T-cell (primary cell): ENCODE results near the gene CNGB1. TPM values are rescaled to one million over a fixed set of nuclear protein-coding genes. Genes with fewer than 3 reads are reported as not detected.

Experiments
- ATAC-seq, 4 experiments: fragments of 200-7000 bp in 3 of 4; fragments of 150-1000 bp in 1 of 4; cut with Tn5 transposase; replicated peaks in 1 of 4; 1 replicate in 3 of 4; 2 replicates in 1 of 4; pipeline ENCODE4 v1.10.0; 2021; ENCODE audit warnings: moderate library complexity in 3 of 4, mild to moderate bottlenecking in 2 of 4, moderate number of reproducible peaks in 1 of 4
- CTCF ChIA-PET, 2 donors: fragments of 300-600 bp; sonication (Branson Sonifier 250); formaldehyde crosslinking; loops; one replicate each; lab custom pipeline; 2022; ENCODE audit warnings: antibody characterized with exemption in 2 of 2; lab: Charles Lee
- POLR2A ChIA-PET, 2 donors: fragments of 300-600 bp; sonication (Branson Sonifier 250); formaldehyde crosslinking; loops; one replicate each; lab custom pipeline; 2022; ENCODE audit warnings: antibody characterized with exemption in 2 of 2; lab: Charles Lee
- DNase-seq, 35 experiments: peaks; one replicate each; pipeline versions ENCODE4 v3.0.0 to v3.0.0-alpha.2; 2013 to 2023
- H3K27ac ChIP-seq: one replicate; pipeline ENCODE4 v1.5.1; 2013; ENCODE audit warnings: low read length
- H3K27me3 ChIP-seq, 2 experiments: replicated peaks in 1 of 2; 1 replicate in 1 of 2; 2 replicates in 1 of 2; pipeline versions ENCODE4 v1.6.1 to v1.7.0; 2013; ENCODE audit warnings: low read length in 1 of 2, mixed read lengths in 1 of 2; ENCODE audit not compliant: control insufficient read depth in 2 of 2, insufficient read depth in 2 of 2; ENCODE audit errors: extremely low read depth in 1 of 2
- H3K36me3 ChIP-seq, 2 donors: 1 replicate in 1 of 2; 2 replicates in 1 of 2; pipeline versions ENCODE4 v1.6.1 to v1.7.0; 2013; ENCODE audit warnings: low read length in 1 of 2; ENCODE audit not compliant: control insufficient read depth in 2 of 2, insufficient read depth in 1 of 2; ENCODE audit errors: extremely low read depth in 1 of 2
- H3K4me1 ChIP-seq, 2 experiments: 1 replicate in 1 of 2; 2 replicates in 1 of 2; pipeline versions ENCODE4 v1.6.1 to v1.7.0; 2013; ENCODE audit warnings: low read length in 2 of 2, mixed read lengths in 1 of 2; ENCODE audit not compliant: insufficient read depth in 2 of 2, control insufficient read depth in 1 of 2; ENCODE audit errors: extremely low read depth in 1 of 2
- H3K4me3 ChIP-seq, 2 donors: 1 replicate in 1 of 2; 2 replicates in 1 of 2; pipeline versions ENCODE4 v1.5.1 to v1.7.0; 2013; ENCODE audit warnings: mild to moderate bottlenecking in 2 of 2, low read length in 1 of 2, moderate library complexity in 1 of 2; ENCODE audit not compliant: control insufficient read depth in 1 of 2; ENCODE audit errors: extremely low read depth in 1 of 2
- H3K9me3 ChIP-seq: 2 replicates; pipeline ENCODE4 v1.7.0; 2013
- H3K27ac Mint-ChIP-seq, 2 donors: one replicate each; pipeline ENCODE4 v1.8.0; 2020 to 2021; ENCODE audit warnings: mild to moderate bottlenecking in 2 of 2, mixed read lengths in 2 of 2
- H3K27me3 Mint-ChIP-seq, 2 donors: one replicate each; pipeline ENCODE4 v1.8.0; 2021 to 2022; ENCODE audit warnings: mixed read lengths in 2 of 2
- H3K36me3 Mint-ChIP-seq: one replicate; pipeline ENCODE4 v1.8.0; 2021; ENCODE audit warnings: mixed read lengths
- H3K4me1 Mint-ChIP-seq, 3 donors: one replicate each; pipeline ENCODE4 v1.8.0; 2020 to 2022; ENCODE audit warnings: mixed read lengths in 3 of 3, mild to moderate bottlenecking in 1 of 3
- H3K4me3 Mint-ChIP-seq, 3 donors: one replicate each; pipeline ENCODE4 v1.8.0; 2020 to 2022; ENCODE audit warnings: mild to moderate bottlenecking in 3 of 3, mixed read lengths in 3 of 3, moderate library complexity in 3 of 3
- H3K9me3 Mint-ChIP-seq, 3 donors: one replicate each; pipeline ENCODE4 v1.8.0; 2020 to 2022; ENCODE audit warnings: mixed read lengths in 3 of 3
- WGBS: methylation state at CpG from one replicate; pipeline ENCODE4 v1.1.5; 2013; ENCODE audit warnings: missing lambda C conversion rate; ENCODE audit not compliant: insufficient coverage; 5-methylcytosine and 5-hydroxymethylcytosine counted together
- total RNA-seq, 35 experiments: library from RNA in 6 of 35; stranded (reverse) in 6 of 35; fragments of 120-200 nt in 1 of 35; gene quantifications; one replicate each; pipeline versions ENCODE4 v1.2.1 to v1.2.4 and lab custom pipeline; 2013 to 2026

The CNGB1 gene
- total RNA-seq, 5 donors from 2014 or later (not counting 1 experiment from before 2014, with no cell fraction given): not detected

GRCh38 chr16:57998486-57998885, 27.6 kb upstream of the CNGB1 start:
- ATAC-seq (peak; percentile 2 to 25 (median 16)), DNase-seq (peak in 34 of 35 experiments; percentile 15 to 68 (median 37))
- no peaks in the 10 kb centered on the region for H3K27me3 ChIP-seq
- H3K36me3 ChIP-seq: peaks cover 31 to 46% of the 10 kb centered on the region in 2 donors
- Mint-ChIP-seq H3K27ac (peak overlapping the region; percentile 91 to 92), H3K4me1 (peaks cover 45 to 73% (median 66%) of the 10 kb centered on the region in 3 donors), H3K9me3 (no peaks in the 10 kb centered on the region), H3K27me3 (no peaks in the 10 kb centered on the region), H3K36me3 (peaks cover 20% of the 10 kb centered on the region), H3K4me3 (peak overlapping the region; percentile 76 to 83 (median 79))
- H3K4me1 ChIP-seq: peaks cover 22 to 85% of the 10 kb centered on the region in 2 experiments
- 6% methylated on average over 4 of the region's 8 CpGs for WGBS
- CTCF ChIA-PET: interaction anchor here (0.6 to 2.0 kb wide), 7 partner anchors 26 to 436 kb away, joined by 3 to 6 read pairs (median 4); partner anchors contain the start of gene CFAP20 (in 1 of the 2)
- H3K9me3 ChIP-seq: no peaks in the 10 kb centered on the region
- POLR2A ChIA-PET: no interaction called here
- peak overlapping the region; percentile 59 for H3K27ac ChIP-seq
- H3K4me3 ChIP-seq: peak overlapping the region in 1 of 2 donors; percentile 73

GRCh38 chr16:57997528-57998265, 26.8 kb upstream of the CNGB1 start:
- Mint-ChIP-seq H3K36me3 (peaks cover 20% of the 10 kb centered on the region), H3K4me3 (peak overlapping the region; percentile 76 to 83 (median 79)), H3K27ac (peak overlapping the region; percentile 91 to 92), H3K9me3 (no peaks in the 10 kb centered on the region), H3K27me3 (no peaks in the 10 kb centered on the region), H3K4me1 (peaks cover 48 to 72% (median 65%) of the 10 kb centered on the region in 3 donors)
- Histone ChIP-seq H3K4me3 (peak overlapping the region in 1 of 2 donors; percentile 73), H3K4me1 (peaks cover 22 to 87% of the 10 kb centered on the region in 2 experiments), H3K36me3 (peaks cover 31 to 43% of the 10 kb centered on the region in 2 donors), H3K9me3 (no peaks in the 10 kb centered on the region), H3K27ac (peak overlapping the region; percentile 59), H3K27me3 (no peaks in the 10 kb centered on the region)
- ChIA-PET CTCF (interaction anchor here (0.6 to 2.0 kb wide), 3 partner anchors 27 to 131 kb away, joined by 4 to 6 read pairs (median 4); partner anchors contain the start of gene CFAP20 (in 1 of the 2)), POLR2A (no interaction called here)
- no peak for ATAC-seq
- 95% methylated on average over 36 of the region's 36 CpGs for WGBS
- no peak for DNase-seq

- H3K4me3 Mint-ChIP-seq: peak overlapping the region in 1 of 3 donors; percentile 76
- no peak overlapping the region for H3K27ac ChIP-seq
- H3K36me3 Mint-ChIP-seq: peaks cover 20% of the 10 kb centered on the region
Observed at GRCh38 chr16:57997176-57997527, 26.2 kb upstream of the CNGB1 start.

GRCh38 chr16:57996406-57997175, 25.7 kb upstream of the CNGB1 start:
- no peak for DNase-seq
- H3K36me3 ChIP-seq: peaks cover 31 to 43% of the 10 kb centered on the region in 2 donors
- H3K27me3 ChIP-seq: no peaks in the 10 kb centered on the region
- peaks cover 22 to 77% of the 10 kb centered on the region in 2 experiments for H3K4me1 ChIP-seq
- Mint-ChIP-seq H3K9me3 (no peaks in the 10 kb centered on the region), H3K4me3 (peak overlapping the region in 1 of 3 donors; percentile 76), H3K36me3 (peaks cover 20% of the 10 kb centered on the region), H3K4me1 (peaks cover 43 to 68% (median 55%) of the 10 kb centered on the region in 3 donors), H3K27me3 (no peaks in the 10 kb centered on the region), H3K27ac (peak overlapping the region; percentile 44 to 91)
- POLR2A ChIA-PET: no interaction called here
- WGBS: 95% methylated on average over 62 of the region's 62 CpGs
- ATAC-seq: no peak
- CTCF ChIA-PET: interaction anchor here in 1 of 2 donors (0.7 kb wide), 1 partner anchor 227 kb away, joined by 3 read pairs; no protein-coding TSS in a partner anchor
- H3K27ac ChIP-seq: peak overlapping the region; percentile 46
- no peak overlapping the region for H3K4me3 ChIP-seq
- no peaks in the 10 kb centered on the region for H3K9me3 ChIP-seq

More at GRCh38 chr16:57997176-57997527, 26.2 kb upstream of the CNGB1 start:
- ATAC-seq: no peak
- H3K4me1 Mint-ChIP-seq: peaks cover 49 to 71% (median 60%) of the 10 kb centered on the region in 3 donors
- peaks cover 31 to 43% of the 10 kb centered on the region in 2 donors for H3K36me3 ChIP-seq
- H3K27ac Mint-ChIP-seq: peak overlapping the region; percentile 44 to 91
- CTCF ChIA-PET: no interaction called here
- no peak overlapping the region for H3K4me3 ChIP-seq
- peaks cover 22 to 83% of the 10 kb centered on the region in 2 experiments for H3K4me1 ChIP-seq
- H3K9me3 ChIP-seq: no peaks in the 10 kb centered on the region
- H3K9me3 Mint-ChIP-seq: no peaks in the 10 kb centered on the region
- no peaks in the 10 kb centered on the region for H3K27me3 Mint-ChIP-seq
- POLR2A ChIA-PET: no interaction called here
- no peaks in the 10 kb centered on the region for H3K27me3 ChIP-seq
- 98% methylated on average over 35 of the region's 35 CpGs for WGBS
- no peak for DNase-seq

- Histone ChIP-seq H3K4me1 (peaks cover 22 to 71% of the 10 kb centered on the region in 2 experiments), H3K4me3 (no peak overlapping the region), H3K27me3 (no peaks in the 10 kb centered on the region), H3K27ac (peak overlapping the region; percentile 46), H3K36me3 (peaks cover 31 to 43% of the 10 kb centered on the region in 2 donors), H3K9me3 (no peaks in the 10 kb centered on the region)
- H3K27me3 Mint-ChIP-seq: no peaks in the 10 kb centered on the region
- peak overlapping the region; percentile 89 to 90 for H3K27ac Mint-ChIP-seq
- WGBS: 92% methylated on average over 15 of the region's 18 CpGs
- DNase-seq (no peak), ATAC-seq (no peak)
- H3K36me3 Mint-ChIP-seq: peaks cover 20% of the 10 kb centered on the region
- no peak overlapping the region for H3K4me3 Mint-ChIP-seq
- peaks cover 42 to 64% (median 53%) of the 10 kb centered on the region in 3 donors for H3K4me1 Mint-ChIP-seq
- POLR2A ChIA-PET: no interaction called here
- CTCF ChIA-PET: interaction anchor here in 1 of 2 donors (0.7 kb wide), 1 partner anchor 228 kb away, joined by 3 read pairs; no protein-coding TSS in a partner anchor
- no peaks in the 10 kb centered on the region for H3K9me3 Mint-ChIP-seq
Observed at GRCh38 chr16:57995721-57996405, 24.9 kb upstream of the CNGB1 start.
